Neuronal stem cell (in vitro differentiated cells): ENCODE data around the gene CCN5.

Experiments
- DNase-seq: peaks from one replicate; pipeline ENCODE4 v3.0.0-alpha.2; 2013; ENCODE audit warnings: low spot score
- H2AFZ ChIP-seq: one replicate; pipeline ENCODE4 v1.6.1; 2013; ENCODE audit warnings: mild to moderate bottlenecking, low read length, inconsistent platforms
- H2AK5ac ChIP-seq: 2 replicates; pipeline ENCODE4 v1.6.1; 2013; ENCODE audit warnings: low read depth, mild to moderate bottlenecking, inconsistent platforms, low read length, moderate library complexity, mixed read lengths
- H2BK120ac ChIP-seq: 2 replicates; pipeline ENCODE4 v1.6.1; 2013; ENCODE audit warnings: low read depth, mild to moderate bottlenecking, inconsistent platforms, low read length, moderate library complexity, mixed read lengths
- H2BK12ac ChIP-seq: one replicate; pipeline ENCODE4 v1.6.1; 2013; ENCODE audit warnings: low read length, inconsistent platforms
- H2BK15ac ChIP-seq: 2 replicates; pipeline ENCODE4 v1.6.1; 2013; ENCODE audit warnings: mild to moderate bottlenecking, low read length, inconsistent platforms, mixed read lengths
- H2BK5ac ChIP-seq: one replicate; pipeline ENCODE4 v1.6.1; 2013; ENCODE audit warnings: inconsistent platforms, mild to moderate bottlenecking, low read length, moderate library complexity
- H3K14ac ChIP-seq: one replicate; pipeline ENCODE4 v1.6.1; 2013; ENCODE audit warnings: low read length, inconsistent platforms
- H3K18ac ChIP-seq: 2 replicates; pipeline ENCODE4 v1.6.1; 2013; ENCODE audit warnings: low read length, inconsistent platforms
- H3K23ac ChIP-seq: 2 replicates; pipeline ENCODE4 v1.6.1; 2013; ENCODE audit warnings: low read depth, mild to moderate bottlenecking, mixed read lengths, low read length, inconsistent platforms; ENCODE audit not compliant: poor library complexity
- H3K27ac ChIP-seq: replicated peaks from 3 replicates; pipeline ENCODE4 v1.5.1; 2013; ENCODE audit warnings: low read length, inconsistent platforms
- H3K27me3 ChIP-seq, 3 experiments: 2 replicates each; pipeline ENCODE4 v1.6.1; 2013; ENCODE audit warnings: low read length in 3 of 3, mild to moderate bottlenecking in 2 of 3, inconsistent platforms in 1 of 3, low read depth in 1 of 3, mixed read lengths in 1 of 3, moderate library complexity in 1 of 3; ENCODE audit not compliant: control insufficient read depth in 3 of 3, insufficient read depth in 3 of 3
- H3K36me3 ChIP-seq, 2 donors: replicated peaks in 1 of 2; 2 replicates each; pipeline ENCODE4 v1.6.1; 2013; ENCODE audit warnings: low read length in 2 of 2; ENCODE audit not compliant: control insufficient read depth in 2 of 2, insufficient read depth in 2 of 2
- H3K4ac ChIP-seq: 2 replicates; pipeline ENCODE4 v1.6.1; 2013; ENCODE audit warnings: inconsistent platforms, mild to moderate bottlenecking, low read length, moderate library complexity
- H3K4me1 ChIP-seq, 2 donors: 1 replicate in 1 of 2; 2 replicates in 1 of 2; pipeline ENCODE4 v1.6.1; 2013; ENCODE audit warnings: low read length in 2 of 2, low read depth in 1 of 2; ENCODE audit not compliant: control insufficient read depth in 2 of 2, insufficient read depth in 1 of 2
- H3K4me2 ChIP-seq: one replicate; pipeline ENCODE4 v1.6.1; 2013; ENCODE audit warnings: mild to moderate bottlenecking, low read length, inconsistent platforms; ENCODE audit not compliant: insufficient read depth, poor library complexity, severe bottlenecking
- H3K4me3 ChIP-seq, 2 donors: 2 replicates each; pipeline ENCODE4 v1.5.1; 2013; ENCODE audit warnings: low read length in 2 of 2, mild to moderate bottlenecking in 2 of 2, inconsistent platforms in 1 of 2, moderate library complexity in 1 of 2
- H3K79me1 ChIP-seq: one replicate; pipeline ENCODE4 v1.6.1; 2013; ENCODE audit warnings: low read depth, mild to moderate bottlenecking, inconsistent platforms, low read length, moderate library complexity
- H3K9ac ChIP-seq: one replicate; pipeline ENCODE4 v1.6.1; 2013; ENCODE audit warnings: mild to moderate bottlenecking, low read depth, low read length, inconsistent platforms; ENCODE audit not compliant: poor library complexity
- H3K9me3 ChIP-seq, 2 donors: replicated peaks in 1 of 2; 2 replicates each; pipeline versions ENCODE3 to v1.6.1; 2013; ENCODE audit warnings: low read length in 2 of 2, mild to moderate bottlenecking in 2 of 2, inconsistent platforms in 1 of 2, low read depth in 1 of 2, mixed read lengths in 1 of 2, moderate library complexity in 1 of 2; ENCODE audit not compliant: control insufficient read depth in 2 of 2, insufficient read depth in 1 of 2
- H4K8ac ChIP-seq: one replicate; pipeline ENCODE4 v1.6.1; 2013; ENCODE audit warnings: low read depth, mild to moderate bottlenecking, inconsistent platforms, low read length, moderate library complexity
- H4K91ac ChIP-seq: one replicate; pipeline ENCODE4 v1.6.1; 2013; ENCODE audit warnings: low read length, low read depth, mild to moderate bottlenecking, inconsistent platforms; ENCODE audit not compliant: poor library complexity
- WGBS, 2 donors: extraction: QIAGEN DNeasy Blood & Tissue Kit; methylation state at CpG; one replicate each; pipeline ENCODE4 v1.1.7; 2013; ENCODE audit warnings: missing lambda C conversion rate in 2 of 2, mixed read lengths in 1 of 2; ENCODE audit not compliant: insufficient read length in 2 of 2, insufficient replicate concordance in 1 of 2; ENCODE audit errors: extremely low coverage in 2 of 2; 5-methylcytosine and 5-hydroxymethylcytosine counted together

Gene CCN5

GRCh38 chr20:44738813-44739477, 23.8 kb downstream of the CCN5 start:
- Histone ChIP-seq H3K27me3 (peaks cover 0 to 41% (median 0%) of the 10 kb centered on the region in 3 experiments), H3K4me1 (peaks cover 1 to 2% of the 10 kb centered on the region in 2 donors), H3K4me3 (peak overlapping the region in 1 of 2 donors; percentile 21), H3K23ac (no peak overlapping the region), H2BK5ac (no peak overlapping the region), H2BK120ac (no peak overlapping the region), H3K14ac (no peak overlapping the region), H3K36me3 (no peaks in the 10 kb centered on the region), H2AK5ac (no peak overlapping the region), H3K9ac (no peak overlapping the region), H3K27ac (no peak overlapping the region), H3K79me1 (no peaks in the 10 kb centered on the region), H3K4ac (no peak overlapping the region), H4K8ac (no peak overlapping the region), H2BK15ac (no peak overlapping the region), H3K9me3 (no peaks in the 10 kb centered on the region), H2AFZ (peak overlapping the region; percentile 33), H4K91ac (no peak overlapping the region), H2BK12ac (no peak overlapping the region), H3K4me2 (no peak overlapping the region), H3K18ac (peak overlapping the region; percentile 39)
- peak; percentile 55 for DNase-seq
- WGBS, 2 donors: no CpG with 5 or more reads among the region's 7 CpGs

- no peak overlapping the region for H2BK120ac ChIP-seq
- no peak overlapping the region for H3K4ac ChIP-seq
- WGBS, 2 donors: no CpG with 5 or more reads among the region's 2 CpGs
- H3K14ac ChIP-seq: no peak overlapping the region
- no peak overlapping the region for H3K18ac ChIP-seq
- H2AK5ac ChIP-seq: no peak overlapping the region
- no peak overlapping the region for H3K23ac ChIP-seq
- no peak overlapping the region for H2BK15ac ChIP-seq
- H3K36me3 ChIP-seq: no peaks in the 10 kb centered on the region
- no peak overlapping the region for H2AFZ ChIP-seq
- peaks cover 1 to 2% of the 10 kb centered on the region in 2 donors for H3K4me1 ChIP-seq
- H3K27me3 ChIP-seq: peaks cover 0 to 51% (median 5%) of the 10 kb centered on the region in 3 experiments
- H4K91ac ChIP-seq: no peak overlapping the region
- no peak overlapping the region for H2BK12ac ChIP-seq
- no peaks in the 10 kb centered on the region for H3K79me1 ChIP-seq
- H3K4me2 ChIP-seq: no peak overlapping the region
- no peak overlapping the region for H3K4me3 ChIP-seq
- H4K8ac ChIP-seq: no peak overlapping the region
- no peak overlapping the region for H3K27ac ChIP-seq
- no peak for DNase-seq
- no peaks in the 10 kb centered on the region for H3K9me3 ChIP-seq
- H3K9ac ChIP-seq: no peak overlapping the region
- no peak overlapping the region for H2BK5ac ChIP-seq
These were observed 24.8 kb downstream of the CCN5 start for GRCh38 chr20:44739942-44740341.

- Histone ChIP-seq H3K18ac (no peak overlapping the region), H3K9ac (peak overlapping the region; percentile 5), H2AK5ac (no peak overlapping the region), H3K79me1 (no peaks in the 10 kb centered on the region), H2BK5ac (no peak overlapping the region), H3K9me3 (no peaks in the 10 kb centered on the region), H3K4ac (no peak overlapping the region), H3K36me3 (no peaks in the 10 kb centered on the region), H3K14ac (no peak overlapping the region), H3K27me3 (peaks cover 4 to 75% (median 22%) of the 10 kb centered on the region in 3 experiments), H3K4me2 (no peak overlapping the region), H4K91ac (no peak overlapping the region), H3K27ac (no peak overlapping the region), H2BK15ac (no peak overlapping the region), H4K8ac (no peak overlapping the region), H2BK12ac (no peak overlapping the region), H3K4me3 (no peak overlapping the region), H2AFZ (no peak overlapping the region), H3K23ac (peak overlapping the region; percentile 25), H3K4me1 (peaks cover 0 to 2% of the 10 kb centered on the region in 2 donors), H2BK120ac (no peak overlapping the region)
- WGBS, 2 donors: no CpG with 5 or more reads among the region's 14 CpGs
- DNase-seq: no peak
These were observed 27.3 kb downstream of the CCN5 start for GRCh38 chr20:44742304-44743079.

GRCh38 chr20:44743080-44743701, 28.0 kb downstream of the CCN5 start:
- WGBS, 2 donors: no CpG with 5 or more reads among the region's 7 CpGs

More at GRCh38 chr20:44743080-44743701, 28.0 kb downstream of the CCN5 start:
- no peaks in the 10 kb centered on the region for H3K79me1 ChIP-seq
- no peak for DNase-seq
- H3K14ac ChIP-seq: no peak overlapping the region
- H2BK15ac ChIP-seq: no peak overlapping the region
- no peak overlapping the region for H2AK5ac ChIP-seq
- no peaks in the 10 kb centered on the region for H3K36me3 ChIP-seq
- H3K4me2 ChIP-seq: no peak overlapping the region
- H4K91ac ChIP-seq: no peak overlapping the region
- no peak overlapping the region for H2AFZ ChIP-seq
- H3K27me3 ChIP-seq: peaks cover 4 to 77% (median 22%) of the 10 kb centered on the region in 3 experiments
- no peak overlapping the region for H2BK12ac ChIP-seq
- no peak overlapping the region for H3K4ac ChIP-seq
- peaks cover 0 to 2% of the 10 kb centered on the region in 2 donors for H3K4me1 ChIP-seq
- no peak overlapping the region for H3K23ac ChIP-seq
- H3K4me3 ChIP-seq: no peak overlapping the region
- H2BK120ac ChIP-seq: no peak overlapping the region
- no peak overlapping the region for H3K27ac ChIP-seq
- H3K9me3 ChIP-seq: no peaks in the 10 kb centered on the region
- no peak overlapping the region for H2BK5ac ChIP-seq
- H3K18ac ChIP-seq: no peak overlapping the region
- H4K8ac ChIP-seq: no peak overlapping the region
- H3K9ac ChIP-seq: no peak overlapping the region
